Measurements from ENCODE around the gene GABRB1. TPM values are rescaled to one million over a fixed set of nuclear protein-coding genes. Genes with fewer than 3 reads are reported as not detected.

The GABRB1 gene
- total and polyA plus RNA-seq, 2 of the 8 experiments (the other 6 are each of a cell fraction or from before 2014, with no cell fraction given): 0.22 to 0.38 TPM

DNA sequence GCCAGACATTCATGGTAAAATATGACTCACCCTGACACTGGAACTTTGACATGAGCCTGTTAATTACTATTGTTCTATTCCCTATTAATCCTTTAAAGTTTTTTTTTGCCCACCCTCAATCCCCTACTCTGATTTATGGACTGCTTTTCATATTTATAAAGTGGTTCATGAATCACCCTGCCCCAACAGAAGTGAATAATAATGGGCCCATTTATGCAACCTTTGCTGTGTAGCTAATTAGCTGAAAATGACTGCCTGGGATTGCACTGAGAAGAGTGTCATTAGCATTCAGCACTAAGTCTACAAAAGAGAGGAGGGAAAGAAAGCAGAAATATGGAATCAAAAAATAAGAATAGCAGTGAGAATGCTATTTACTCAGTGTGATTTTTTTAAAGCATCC lies 277.8 kb downstream of the GABRB1 start (continued):
- TF ChIP-seq USF2 (IDR thresholded peaks at IDR 0.05; ENCODE audit: low read length) (no peak), BCL11A (IDR thresholded peaks at IDR 0.05; ENCODE audit: low read depth in 2 of 2, low read length in 2 of 2) (no peak), RNF2 (IDR thresholded peaks at IDR 0.05; ENCODE audit: borderline replicate concordance, low read depth, low read length, missing control alignments, poor library complexity, severe bottlenecking) (no peak), SP1 (IDR thresholded peaks at IDR 0.05; ENCODE audit: low read depth, low read length) (no peak), ZNF274 (IDR thresholded peaks at IDR 0.05; ENCODE audit: borderline replicate concordance, extremely low read depth, low read length) (no peak), JUN (IDR thresholded peaks at IDR 0.05; ENCODE audit: low read depth, low read length) (no peak), KDM1A (IDR thresholded peaks at IDR 0.05; ENCODE audit: borderline replicate concordance, low read length) (no peak), FOSL1 (IDR thresholded peaks at IDR 0.05; ENCODE audit: insufficient read depth, low read depth, low read length) (no peak), MAFK (IDR thresholded peaks at IDR 0.05; ENCODE audit: low read depth, low read length) (no peak), EP300 (IDR thresholded peaks at IDR 0.05; ENCODE audit: borderline replicate concordance in 1 of 2, low read depth in 2 of 2, low read length in 2 of 2) (no peak), HDAC2 (IDR thresholded peaks at IDR 0.05; ENCODE audit: borderline replicate concordance in 1 of 2, low read depth in 2 of 2, low read length in 2 of 2) (no peak), ATF2 (IDR thresholded peaks at IDR 0.05; ENCODE audit: low read length) (no peak), POLR2A (IDR thresholded peaks at IDR 0.05; ENCODE audit: control extremely low read depth in 1 of 2, low read depth in 2 of 2, low read length in 2 of 2) (no peak), EGR1 (IDR thresholded peaks at IDR 0.05; ENCODE audit: borderline replicate concordance, low read depth, low read length) (no peak), POU5F1 (IDR thresholded peaks at IDR 0.05; ENCODE audit: low read depth, low read length) (no peak)
- TF ChIP-seq, protein P1, sequence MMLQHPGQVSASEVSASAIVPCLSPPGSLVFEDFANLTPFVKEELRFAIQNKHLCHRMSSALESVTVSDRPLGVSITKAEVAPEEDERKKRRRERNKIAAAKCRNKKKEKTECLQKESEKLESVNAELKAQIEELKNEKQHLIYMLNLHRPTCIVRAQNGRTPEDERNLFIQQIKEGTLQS (IDR thresholded peaks at IDR 0.05; ENCODE audit: insufficient read depth, low read depth, low read length): no peak

Data from H1 (cell line).